Measurements from ENCODE around the gene FBXO38. TPM values are rescaled to one million over a fixed set of nuclear protein-coding genes. Genes with fewer than 3 reads are reported as not detected.

The FBXO38 gene
- total and polyA plus RNA-seq, 2 donors (not counting 1 experiment from before 2014, with no cell fraction given): 14.4 to 97.0 TPM

DNA sequence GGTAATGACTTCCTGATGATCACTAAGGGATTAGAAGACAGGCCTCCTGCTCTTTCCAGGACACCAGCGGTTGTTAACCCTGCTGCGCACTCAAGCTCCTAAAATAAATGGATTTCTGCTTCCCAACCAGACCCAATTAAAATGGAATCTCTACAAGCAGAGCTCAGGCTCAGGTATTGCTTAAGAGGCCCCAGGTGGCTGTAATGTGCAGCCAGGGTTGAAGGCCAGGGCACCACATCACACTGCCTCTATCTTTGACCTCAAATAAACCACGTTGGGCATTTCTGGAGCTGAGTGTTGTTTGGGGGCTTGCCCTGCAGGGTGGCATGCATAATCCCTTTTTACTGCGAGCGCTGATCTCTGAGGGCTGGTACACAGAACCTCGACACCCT is 108.0 kb downstream of the FBXO38 start:
- POLR2A ChIA-PET: no interaction called here
- CTCF ChIA-PET: no interaction called here
- TF ChIP-seq, protein P1, sequence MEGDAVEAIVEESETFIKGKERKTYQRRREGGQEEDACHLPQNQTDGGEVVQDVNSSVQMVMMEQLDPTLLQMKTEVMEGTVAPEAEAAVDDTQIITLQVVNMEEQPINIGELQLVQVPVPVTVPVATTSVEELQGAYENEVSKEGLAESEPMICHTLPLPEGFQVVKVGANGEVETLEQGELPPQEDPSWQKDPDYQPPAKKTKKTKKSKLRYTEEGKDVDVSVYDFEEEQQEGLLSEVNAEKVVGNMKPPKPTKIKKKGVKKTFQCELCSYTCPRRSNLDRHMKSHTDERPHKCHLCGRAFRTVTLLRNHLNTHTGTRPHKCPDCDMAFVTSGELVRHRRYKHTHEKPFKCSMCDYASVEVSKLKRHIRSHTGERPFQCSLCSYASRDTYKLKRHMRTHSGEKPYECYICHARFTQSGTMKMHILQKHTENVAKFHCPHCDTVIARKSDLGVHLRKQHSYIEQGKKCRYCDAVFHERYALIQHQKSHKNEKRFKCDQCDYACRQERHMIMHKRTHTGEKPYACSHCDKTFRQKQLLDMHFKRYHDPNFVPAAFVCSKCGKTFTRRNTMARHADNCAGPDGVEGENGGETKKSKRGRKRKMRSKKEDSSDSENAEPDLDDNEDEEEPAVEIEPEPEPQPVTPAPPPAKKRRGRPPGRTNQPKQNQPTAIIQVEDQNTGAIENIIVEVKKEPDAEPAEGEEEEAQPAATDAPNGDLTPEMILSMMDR (IDR thresholded peaks at IDR 0.05): no peak
- no peak for TF ChIP-seq EZH2 (IDR thresholded peaks at IDR 0.05; ENCODE audit: borderline replicate concordance, insufficient read depth, low read depth, low read length, poor library complexity, severe bottlenecking)
- Mint-ChIP-seq H3K27ac (no peak overlapping the region), H3K27me3 (peaks cover 25% of the 10 kb centered on the region), H3K4me1 (no peaks in the 10 kb centered on the region), H3K4me3 (no peak overlapping the region), H3K9me3 (ENCODE audit: insufficient read depth) (no peaks in the 10 kb centered on the region)
- intact Hi-C loops (cut with micrococcal nuclease): no loop called here
- H3K79me2 ChIP-seq (ENCODE audit: control insufficient read depth, insufficient read depth, low read length): no peaks in the 10 kb centered on the region
- DNase-seq (no peak), ATAC-seq (ENCODE audit: low read depth) (no peak)
- no peak overlapping the region for H2AFZ ChIP-seq (ENCODE audit: insufficient read depth, low read depth, low read length, poor library complexity, severe bottlenecking)
- peaks cover 0 to 8% (median 2%) of the 10 kb centered on the region in 4 experiments for H3K27me3 ChIP-seq (replicated peaks in 1 of 4; ENCODE audit: control extremely low read depth in 1 of 4, control insufficient read depth in 3 of 4, insufficient read depth in 4 of 4, low read length in 3 of 4)
- peaks cover 0 to 3% (median 0%) of the 10 kb centered on the region in 3 donors for H3K9me3 ChIP-seq (ENCODE audit: control extremely low read depth in 1 of 3, control insufficient read depth in 2 of 3, insufficient read depth in 1 of 3, low read length in 2 of 3)
- H3K9ac ChIP-seq (ENCODE audit: low read length): no peak overlapping the region
- H3K4me1 ChIP-seq (ENCODE audit: control insufficient read depth in 2 of 2, insufficient read depth in 2 of 2, low read length in 2 of 2): no peaks in the 10 kb centered on the region
- no peak overlapping the region for H3K4me3 ChIP-seq (ENCODE audit: control extremely low read depth in 1 of 5, extremely low read depth in 1 of 5, insufficient read depth in 1 of 5, low read depth in 2 of 5, low read length in 4 of 5)
- WGBS (ENCODE audit: insufficient coverage): 93% methylated on average over 2 of the region's 6 CpGs
- H4K20me1 ChIP-seq (ENCODE audit: control insufficient read depth, insufficient read depth, low read length, poor library complexity, severe bottlenecking): no peaks in the 10 kb centered on the region
- no peak overlapping the region for H3K27ac ChIP-seq (ENCODE audit: low read length in 2 of 2)
- no peak overlapping the region for H3K4me2 ChIP-seq (replicated peaks; ENCODE audit: low read depth, low read length, poor library complexity, severe bottlenecking)
- H3K36me3 ChIP-seq (replicated peaks in 1 of 2; ENCODE audit: control extremely low read depth in 1 of 2, control insufficient read depth in 1 of 2, extremely low read depth in 1 of 2, insufficient read depth in 2 of 2, low read length in 1 of 2): no peaks in the 10 kb centered on the region

GRCh38 chr5:148492351-148492750 is 108.6 kb downstream of the FBXO38 start:
- Histone ChIP-seq H3K9me3 (ENCODE audit: control extremely low read depth in 1 of 3, control insufficient read depth in 2 of 3, insufficient read depth in 1 of 3, low read length in 2 of 3) (peaks cover 0 to 3% (median 0%) of the 10 kb centered on the region in 3 donors), H3K36me3 (replicated peaks in 1 of 2; ENCODE audit: control extremely low read depth in 1 of 2, control insufficient read depth in 1 of 2, extremely low read depth in 1 of 2, insufficient read depth in 2 of 2, low read length in 1 of 2) (no peaks in the 10 kb centered on the region), H2AFZ (ENCODE audit: insufficient read depth, low read depth, low read length, poor library complexity, severe bottlenecking) (no peak overlapping the region), H3K4me3 (ENCODE audit: control extremely low read depth in 1 of 5, extremely low read depth in 1 of 5, insufficient read depth in 1 of 5, low read depth in 2 of 5, low read length in 4 of 5) (no peak overlapping the region), H4K20me1 (ENCODE audit: control insufficient read depth, insufficient read depth, low read length, poor library complexity, severe bottlenecking) (no peaks in the 10 kb centered on the region), H3K27ac (ENCODE audit: low read length in 2 of 2) (no peak overlapping the region), H3K4me1 (ENCODE audit: control insufficient read depth in 2 of 2, insufficient read depth in 2 of 2, low read length in 2 of 2) (no peaks in the 10 kb centered on the region), H3K9ac (ENCODE audit: low read length) (no peak overlapping the region), H3K4me2 (replicated peaks; ENCODE audit: low read depth, low read length, poor library complexity, severe bottlenecking) (no peak overlapping the region), H3K79me2 (ENCODE audit: control insufficient read depth, insufficient read depth, low read length) (no peaks in the 10 kb centered on the region), H3K27me3 (replicated peaks in 1 of 4; ENCODE audit: control extremely low read depth in 1 of 4, control insufficient read depth in 3 of 4, insufficient read depth in 4 of 4, low read length in 3 of 4) (peaks cover 0 to 8% (median 2%) of the 10 kb centered on the region in 4 experiments)
- no peaks in the 10 kb centered on the region for H3K9me3 Mint-ChIP-seq (ENCODE audit: insufficient read depth)
- POLR2A ChIA-PET: no interaction called here
- no peaks in the 10 kb centered on the region for H3K4me1 Mint-ChIP-seq
- WGBS (ENCODE audit: insufficient coverage): no CpG with 5 or more reads among the region's 1 CpG
- intact Hi-C loops (cut with micrococcal nuclease): no loop called here
- ATAC-seq (ENCODE audit: low read depth): no peak
- peaks cover 20% of the 10 kb centered on the region for H3K27me3 Mint-ChIP-seq
- H3K27ac Mint-ChIP-seq: no peak overlapping the region
- TF ChIP-seq, protein P1 (IDR thresholded peaks at IDR 0.05): no peak
- no peak for TF ChIP-seq EZH2 (IDR thresholded peaks at IDR 0.05; ENCODE audit: borderline replicate concordance, insufficient read depth, low read depth, low read length, poor library complexity, severe bottlenecking)
- H3K4me3 Mint-ChIP-seq: no peak overlapping the region
- CTCF ChIA-PET: no interaction called here
- DNase-seq: no peak

Small RNA genes lying within 50 kb of the gene (small RNA-seq; reads per million reads assigned to genes)
- gene RF00017 (ENCODE audit: insufficient read length, low read depth, low replicate concordance): not detected

Other genes with a start within 250 kb of the FBXO38 start
- gene SPINK14, start 215.4 kb upstream of the FBXO38 start, total RNA-seq: not detected in 2 replicates
- not detected in 2 replicates for gene SPINK14, start 215.4 kb upstream of the FBXO38 start, polyA plus RNA-seq
- gene SPINK6, start 180.9 kb upstream of the FBXO38 start, total RNA-seq: not detected in 2 replicates
- gene SPINK6, start 180.9 kb upstream of the FBXO38 start, polyA plus RNA-seq: not detected in 2 replicates
- not detected in 2 replicates for gene MARCOL, start 145.4 kb upstream of the FBXO38 start, total RNA-seq
- not detected in 2 replicates for gene MARCOL, start 145.4 kb upstream of the FBXO38 start, polyA plus RNA-seq
- not detected in 2 replicates for gene SPINK13, start 115.2 kb upstream of the FBXO38 start, total RNA-seq
- not detected in 2 replicates for gene SPINK13, start 115.2 kb upstream of the FBXO38 start, polyA plus RNA-seq
- not detected in 2 replicates for gene SPINK7, start 71.5 kb upstream of the FBXO38 start, total RNA-seq
- not detected in 2 replicates for gene SPINK7, start 71.5 kb upstream of the FBXO38 start, polyA plus RNA-seq
- gene SPINK9, start 48.4 kb upstream of the FBXO38 start, total RNA-seq: not detected in 2 replicates
- not detected in 2 replicates for gene SPINK9, start 48.4 kb upstream of the FBXO38 start, polyA plus RNA-seq